Activated T-cell treated with anti-CD3 and anti-CD28 coated beads, Interleukin-2, amount 50 U/mL, for 4 hours (primary cell): ENCODE results near the gene E2F2. TPM values are rescaled to one million over a fixed set of nuclear protein-coding genes. Genes with fewer than 3 reads are reported as not detected.

Experiments used
- ATAC-seq, 2 donors: fragments of 200-7000 bp; cut with Tn5 transposase; one replicate each; pipeline ENCODE4 v1.10.0; 2021
- DNase-seq: peaks from one replicate; pipeline ENCODE4 v3.0.0-alpha.2; 2020
- H3K27me3 Mint-ChIP-seq: one replicate; pipeline ENCODE4 v1.8.0; 2021; ENCODE audit warnings: low read depth, mixed read lengths
- H3K36me3 Mint-ChIP-seq: one replicate; pipeline ENCODE4 v1.8.0; 2022; ENCODE audit warnings: mixed read lengths; ENCODE audit not compliant: insufficient read depth
- H3K4me1 Mint-ChIP-seq: one replicate; pipeline ENCODE4 v1.8.0; 2021; ENCODE audit warnings: low read depth, mixed read lengths
- H3K4me3 Mint-ChIP-seq: one replicate; pipeline ENCODE4 v1.8.0; 2021; ENCODE audit warnings: mild to moderate bottlenecking, moderate library complexity, mixed read lengths
- H3K9me3 Mint-ChIP-seq: one replicate; pipeline ENCODE4 v1.8.0; 2021; ENCODE audit warnings: mixed read lengths
- total RNA-seq, 3 donors: library from RNA; stranded (reverse); gene quantifications; one replicate each; pipeline ENCODE4 v1.2.1, GENCODE V29; 2021

Gene E2F2
- total RNA-seq, 3 donors from 2014 or later, result 5.5 to 9.3 (median 7.2) TPM

- Mint-ChIP-seq H3K27me3 (peaks cover 4% of the 10 kb centered on the region), H3K9me3 (no peaks in the 10 kb centered on the region), H3K4me3 (no peak overlapping the region), H3K4me1 (no peaks in the 10 kb centered on the region), H3K36me3 (no peaks in the 10 kb centered on the region)
- no peak for DNase-seq
- no peak for ATAC-seq
Measured at GRCh38 chr1:23463286-23463685, 67.7 kb downstream of the E2F2 start.

GRCh38 chr1:23462766-23463165 lies 68.3 kb downstream of the E2F2 start:
- DNase-seq (no peak), ATAC-seq (no peak)
- no peaks in the 10 kb centered on the region for H3K36me3 Mint-ChIP-seq
- no peaks in the 10 kb centered on the region for H3K9me3 Mint-ChIP-seq
- no peak overlapping the region for H3K4me3 Mint-ChIP-seq
- H3K27me3 Mint-ChIP-seq, result peaks cover 4% of the 10 kb centered on the region
- no peaks in the 10 kb centered on the region for H3K4me1 Mint-ChIP-seq

GRCh38 chr1:23461050-23461449 lies 70.0 kb downstream of the E2F2 start:
- DNase-seq (no peak), ATAC-seq (no peak)
- peaks cover 5% of the 10 kb centered on the region for H3K4me1 Mint-ChIP-seq
- no peaks in the 10 kb centered on the region for H3K36me3 Mint-ChIP-seq
- H3K4me3 Mint-ChIP-seq, result no peak overlapping the region
- peaks cover 10% of the 10 kb centered on the region for H3K27me3 Mint-ChIP-seq
- H3K9me3 Mint-ChIP-seq, result no peaks in the 10 kb centered on the region

- Mint-ChIP-seq H3K36me3 (no peaks in the 10 kb centered on the region), H3K4me1 (peaks cover 5% of the 10 kb centered on the region), H3K4me3 (no peak overlapping the region), H3K9me3 (no peaks in the 10 kb centered on the region), H3K27me3 (peaks cover 11% of the 10 kb centered on the region)
- ATAC-seq, result no peak
- DNase-seq, result no peak
Measured at GRCh38 chr1:23460519-23460918, 70.5 kb downstream of the E2F2 start.

GRCh38 chr1:23459338-23459757 lies 71.7 kb downstream of the E2F2 start:
- no peak overlapping the region for H3K4me3 Mint-ChIP-seq
- ATAC-seq (no peak), DNase-seq (no peak)
- no peaks in the 10 kb centered on the region for H3K9me3 Mint-ChIP-seq
- H3K4me1 Mint-ChIP-seq, result peaks cover 5% of the 10 kb centered on the region
- H3K27me3 Mint-ChIP-seq, result peaks cover 19% of the 10 kb centered on the region
- H3K36me3 Mint-ChIP-seq, result no peaks in the 10 kb centered on the region

Other genes with a start within 250 kb of the E2F2 start
- gene HNRNPR, start 186.9 kb downstream of the E2F2 start, total RNA-seq, result 100 to 1,000 TPM; 253 to 269 (median 254) TPM
- 1 to 10 TPM; 3.1 to 4.7 (median 4.3) TPM for gene ZNF436, start 161.4 kb downstream of the E2F2 start, total RNA-seq
- 1 to 10 TPM; 1.6 to 2.6 (median 2.1) TPM for gene TCEA3, start 106.5 kb downstream of the E2F2 start, total RNA-seq
- under 1 TPM; 0.49 to 0.90 (median 0.66) TPM for gene ASAP3, start 47.1 kb downstream of the E2F2 start, total RNA-seq
- gene ID3, start 28.3 kb upstream of the E2F2 start, total RNA-seq, result 10 to 100 TPM; 15.1 to 17.1 (median 15.1) TPM
- 1,000 to 10,000 TPM; 1,397 to 1,476 (median 1,425) TPM for gene RPL11, start 160.6 kb upstream of the E2F2 start, total RNA-seq
- gene ELOA, start 212.2 kb upstream of the E2F2 start, total RNA-seq, result 10 to 100 TPM; 61.9 to 69.8 (median 67.1) TPM
- gene PITHD1, start 247.2 kb upstream of the E2F2 start, total RNA-seq, result 100 to 1,000 TPM; 125 to 128 (median 126) TPM